Measurements from ENCODE around the gene PSEN2. TPM values are rescaled to one million over a fixed set of nuclear protein-coding genes. Genes with fewer than 3 reads are reported as not detected.

PSEN2 gene
- total RNA-seq, 1 donor from 2014 or later: 29.7 TPM

GRCh38 chr1:226893936-226894335 is 23.5 kb downstream of the PSEN2 start:
- TF ChIP-seq CTCF (IDR thresholded peaks at IDR 0.05; ENCODE audit: insufficient read depth, low read length, poor library complexity, severe bottlenecking): no peak
- no peak overlapping the region for H3K4me3 ChIP-seq (ENCODE audit: low read depth, low read length)
- H3K27me3 ChIP-seq (ENCODE audit: control insufficient read depth, insufficient read depth, low read length): no peaks in the 10 kb centered on the region
- H3K36me3 ChIP-seq (ENCODE audit: control insufficient read depth, insufficient read depth, low read length): no peaks in the 10 kb centered on the region
- no peak for DNase-seq (ENCODE audit: low read depth)

GRCh38 chr1:226894826-226895225 is 24.4 kb downstream of the PSEN2 start:
- H3K27me3 ChIP-seq (ENCODE audit: control insufficient read depth, insufficient read depth, low read length): no peaks in the 10 kb centered on the region
- no peaks in the 10 kb centered on the region for H3K36me3 ChIP-seq (ENCODE audit: control insufficient read depth, insufficient read depth, low read length)

GRCh38 chr1:226895644-226896043 is 25.2 kb downstream of the PSEN2 start:
- no peak for TF ChIP-seq CTCF (IDR thresholded peaks at IDR 0.05; ENCODE audit: insufficient read depth, low read length, poor library complexity, severe bottlenecking)
- no peak overlapping the region for H3K4me3 ChIP-seq (ENCODE audit: low read depth, low read length)
- no peaks in the 10 kb centered on the region for H3K27me3 ChIP-seq (ENCODE audit: control insufficient read depth, insufficient read depth, low read length)
- DNase-seq (ENCODE audit: low read depth): no peak
- H3K36me3 ChIP-seq (ENCODE audit: control insufficient read depth, insufficient read depth, low read length): no peaks in the 10 kb centered on the region

More at GRCh38 chr1:226894826-226895225, 24.4 kb downstream of the PSEN2 start:
- no peak for DNase-seq (ENCODE audit: low read depth)
- no peak for TF ChIP-seq CTCF (IDR thresholded peaks at IDR 0.05; ENCODE audit: insufficient read depth, low read length, poor library complexity, severe bottlenecking)
- H3K4me3 ChIP-seq (ENCODE audit: low read depth, low read length): no peak overlapping the region

GRCh38 chr1:226898246-226898645 is 27.8 kb downstream of the PSEN2 start:
- Histone ChIP-seq H3K36me3 (ENCODE audit: control insufficient read depth, insufficient read depth, low read length) (no peaks in the 10 kb centered on the region), H3K4me3 (ENCODE audit: low read depth, low read length) (no peak overlapping the region), H3K27me3 (ENCODE audit: control insufficient read depth, insufficient read depth, low read length) (no peaks in the 10 kb centered on the region)
- TF ChIP-seq CTCF (IDR thresholded peaks at IDR 0.05; ENCODE audit: insufficient read depth, low read length, poor library complexity, severe bottlenecking): no peak
- no peak for DNase-seq (ENCODE audit: low read depth)

GRCh38 chr1:226901421-226901820 is 31.0 kb downstream of the PSEN2 start:
- Histone ChIP-seq H3K36me3 (ENCODE audit: control insufficient read depth, insufficient read depth, low read length) (no peaks in the 10 kb centered on the region), H3K4me3 (ENCODE audit: low read depth, low read length) (no peak overlapping the region), H3K27me3 (ENCODE audit: control insufficient read depth, insufficient read depth, low read length) (no peaks in the 10 kb centered on the region)
- no peak for DNase-seq (ENCODE audit: low read depth)
- no peak for TF ChIP-seq CTCF (IDR thresholded peaks at IDR 0.05; ENCODE audit: insufficient read depth, low read length, poor library complexity, severe bottlenecking)

- H3K36me3 ChIP-seq (ENCODE audit: control insufficient read depth, insufficient read depth, low read length): no peaks in the 10 kb centered on the region
- no peaks in the 10 kb centered on the region for H3K27me3 ChIP-seq (ENCODE audit: control insufficient read depth, insufficient read depth, low read length)
- H3K4me3 ChIP-seq (ENCODE audit: low read depth, low read length): no peak overlapping the region
- no peak for DNase-seq (ENCODE audit: low read depth)
- TF ChIP-seq CTCF (IDR thresholded peaks at IDR 0.05; ENCODE audit: insufficient read depth, low read length, poor library complexity, severe bottlenecking): no peak
Observed at GRCh38 chr1:226902601-226903000, 32.2 kb downstream of the PSEN2 start.

All from kidney epithelial cell (primary cell).